Breast epithelium (tissue), 4 donors: ENCODE results near the gene FRMPD1. TPM values are rescaled to one million over a fixed set of nuclear protein-coding genes. Genes with fewer than 3 reads are reported as not detected.

Source experiments
- DNase-seq, 2 donors: peaks; one replicate each; pipeline ENCODE4 v3.0.0-alpha.2; 2019; ENCODE audit warnings: low spot score in 2 of 2
- H3K27ac ChIP-seq, 2 donors: fragments of 200-600 bp; sonication (generic) in 1 of 2; one replicate each; pipeline ENCODE4 v1.5.1; 2016 to 2019; ENCODE audit warnings: mild to moderate bottlenecking in 1 of 2
- H3K27me3 ChIP-seq, 2 donors: fragments of 200-600 bp; sonication (generic) in 1 of 2; one replicate each; pipeline versions ENCODE4 v1.5.1 to v1.6.0; 2017 to 2019; ENCODE audit warnings: control low read depth in 1 of 2, mild to moderate bottlenecking in 1 of 2
- H3K36me3 ChIP-seq: fragments of 200-600 bp; one replicate; pipeline ENCODE4 v1.5.1; 2019
- H3K4me1 ChIP-seq, 2 donors: fragments of 200-600 bp; sonication (generic); one replicate each; pipeline ENCODE4 v1.5.1; 2016 to 2019; ENCODE audit warnings: control low read depth in 1 of 2
- H3K4me3 ChIP-seq, 3 donors: fragments of 200-600 bp; sonication (generic); 1 replicate in 2 of 3; 2 replicates in 1 of 3; pipeline ENCODE4 v1.5.1; 2016 to 2019; ENCODE audit warnings: mild to moderate bottlenecking in 3 of 3, moderate library complexity in 2 of 3
- H3K9me3 ChIP-seq, 2 donors: fragments of 200-600 bp; sonication (generic) in 1 of 2; one replicate each; pipeline ENCODE4 v1.5.1; 2016 to 2019; ENCODE audit warnings: control low read depth in 1 of 2
- POLR2A ChIP-seq: fragments of 450-650 bp; IDR thresholded peaks from one replicate; pipeline ENCODE4 v1.6.1; 2016; ENCODE audit warnings: antibody characterized with exemption, mild to moderate bottlenecking, moderate library complexity
- POLR2AphosphoS5 ChIP-seq, 3 donors: sonication (generic); formaldehyde crosslinking; IDR thresholded peaks; one replicate each; pipeline ENCODE4 v1.6.1; 2017; ENCODE audit warnings: antibody characterized with exemption in 3 of 3
- intact Hi-C: fragments of 100-400 bp; cut with DNase I; formaldehyde crosslinking; loops from one replicate; pipeline ENCODE4 v1.15.1; 2023; ENCODE audit warnings: low total_unique reads
- total RNA-seq, 3 donors: library from RNA; depleted of rRNA; stranded (reverse); fragments of >200 nt; gene quantifications; one replicate each; pipeline ENCODE4 v1.1.0, GENCODE V29; 2016
- TF ChIP-seq, protein P1 (sequence below), 3 donors: fragments of 450-650 bp; IDR thresholded peaks; one replicate each; pipeline ENCODE4 v1.5.1; 2016 to 2017; ENCODE audit warnings: antibody characterized with exemption in 3 of 3, mild to moderate bottlenecking in 3 of 3, moderate library complexity in 3 of 3

The FRMPD1 gene
- total RNA-seq, 3 donors from 2014 or later, result 0.16 to 1.6 (median 0.59) TPM

DNA sequence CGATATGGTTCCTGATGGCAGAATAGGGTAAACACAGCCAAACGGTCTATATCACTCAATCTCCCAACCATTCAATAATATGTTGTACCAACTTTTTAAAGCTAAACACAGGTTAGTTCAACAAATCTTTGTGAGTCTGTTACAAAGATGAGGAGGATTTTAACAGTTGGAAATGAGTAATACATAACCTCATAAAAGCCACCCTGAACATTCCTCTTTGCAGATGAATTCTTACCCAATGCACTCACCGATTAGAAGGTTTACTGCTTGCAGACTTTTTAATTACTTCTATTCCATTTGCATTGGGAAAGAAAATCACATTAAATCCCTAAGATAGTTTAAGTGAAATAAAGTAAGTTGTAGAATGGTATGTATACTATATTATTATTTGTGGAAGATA lies 79.5 kb downstream of the FRMPD1 start:
- Histone ChIP-seq H3K4me1 (no peaks in the 10 kb centered on the region), H3K9me3 (no peaks in the 10 kb centered on the region), H3K4me3 (no peak overlapping the region), H3K36me3 (no peaks in the 10 kb centered on the region), H3K27me3 (peaks cover 0 to 6% of the 10 kb centered on the region in 2 donors), H3K27ac (no peak overlapping the region)
- DNase-seq, result no peak
- intact Hi-C loops, result loop anchor here (10.0 kb wide), 1 partner anchor 1895 kb away; no protein-coding TSS in a partner anchor
- TF ChIP-seq POLR2AphosphoS5 (IDR thresholded peaks at IDR 0.05) (no peak), POLR2A (no peak)
- TF ChIP-seq, protein P1, sequence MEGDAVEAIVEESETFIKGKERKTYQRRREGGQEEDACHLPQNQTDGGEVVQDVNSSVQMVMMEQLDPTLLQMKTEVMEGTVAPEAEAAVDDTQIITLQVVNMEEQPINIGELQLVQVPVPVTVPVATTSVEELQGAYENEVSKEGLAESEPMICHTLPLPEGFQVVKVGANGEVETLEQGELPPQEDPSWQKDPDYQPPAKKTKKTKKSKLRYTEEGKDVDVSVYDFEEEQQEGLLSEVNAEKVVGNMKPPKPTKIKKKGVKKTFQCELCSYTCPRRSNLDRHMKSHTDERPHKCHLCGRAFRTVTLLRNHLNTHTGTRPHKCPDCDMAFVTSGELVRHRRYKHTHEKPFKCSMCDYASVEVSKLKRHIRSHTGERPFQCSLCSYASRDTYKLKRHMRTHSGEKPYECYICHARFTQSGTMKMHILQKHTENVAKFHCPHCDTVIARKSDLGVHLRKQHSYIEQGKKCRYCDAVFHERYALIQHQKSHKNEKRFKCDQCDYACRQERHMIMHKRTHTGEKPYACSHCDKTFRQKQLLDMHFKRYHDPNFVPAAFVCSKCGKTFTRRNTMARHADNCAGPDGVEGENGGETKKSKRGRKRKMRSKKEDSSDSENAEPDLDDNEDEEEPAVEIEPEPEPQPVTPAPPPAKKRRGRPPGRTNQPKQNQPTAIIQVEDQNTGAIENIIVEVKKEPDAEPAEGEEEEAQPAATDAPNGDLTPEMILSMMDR (IDR thresholded peaks at IDR 0.05), result no peak

GRCh38 chr9:37730839-37731238 lies 80.1 kb downstream of the FRMPD1 start:
- Histone ChIP-seq H3K27ac (no peak overlapping the region), H3K4me3 (no peak overlapping the region), H3K9me3 (no peaks in the 10 kb centered on the region), H3K36me3 (no peaks in the 10 kb centered on the region), H3K4me1 (no peaks in the 10 kb centered on the region), H3K27me3 (peaks cover 0 to 6% of the 10 kb centered on the region in 2 donors)
- TF ChIP-seq POLR2A, result no peak
- TF ChIP-seq, protein P1 (IDR thresholded peaks at IDR 0.05), result no peak
- no peak for TF ChIP-seq POLR2AphosphoS5 (IDR thresholded peaks at IDR 0.05)
- DNase-seq, result no peak
- intact Hi-C loops, result loop anchor here (10.0 kb wide), 1 partner anchor 1896 kb away; no protein-coding TSS in a partner anchor

GRCh38 chr9:37732086-37732741 lies 81.5 kb downstream of the FRMPD1 start:
- DNase-seq, result no peak
- H3K4me1 ChIP-seq, result no peaks in the 10 kb centered on the region
- no peak overlapping the region for H3K27ac ChIP-seq
- TF ChIP-seq, protein P1 (IDR thresholded peaks at IDR 0.05), result no peak
- no peak for TF ChIP-seq POLR2A
- no peak for TF ChIP-seq POLR2AphosphoS5 (IDR thresholded peaks at IDR 0.05)
- H3K9me3 ChIP-seq, result no peaks in the 10 kb centered on the region
- peaks cover 0 to 6% of the 10 kb centered on the region in 2 donors for H3K27me3 ChIP-seq
- H3K36me3 ChIP-seq, result no peaks in the 10 kb centered on the region
- H3K4me3 ChIP-seq, result no peak overlapping the region
- intact Hi-C loops, result loop anchor here (10.0 kb wide), 1 partner anchor 1897 kb away; no protein-coding TSS in a partner anchor

- Histone ChIP-seq H3K4me3 (no peak overlapping the region), H3K27me3 (peaks cover 0 to 6% of the 10 kb centered on the region in 2 donors), H3K4me1 (no peaks in the 10 kb centered on the region), H3K27ac (no peak overlapping the region), H3K36me3 (no peaks in the 10 kb centered on the region), H3K9me3 (no peaks in the 10 kb centered on the region)
- no peak for DNase-seq
- no peak for TF ChIP-seq POLR2A
- intact Hi-C loops, result loop anchor here (10.0 kb wide), 1 partner anchor 1898 kb away; no protein-coding TSS in a partner anchor
These were observed 82.2 kb downstream of the FRMPD1 start for GRCh38 chr9:37732952-37733351.

GRCh38 chr9:37739222-37739621 lies 88.5 kb downstream of the FRMPD1 start:
- Histone ChIP-seq H3K4me1 (no peaks in the 10 kb centered on the region), H3K27me3 (no peaks in the 10 kb centered on the region)
- intact Hi-C loops, result loop anchor here (10.0 kb wide), 1 partner anchor 1904 kb away; no protein-coding TSS in a partner anchor

More at GRCh38 chr9:37739222-37739621, 88.5 kb downstream of the FRMPD1 start:
- no peak overlapping the region for H3K4me3 ChIP-seq
- H3K27ac ChIP-seq, result no peak overlapping the region
- no peaks in the 10 kb centered on the region for H3K9me3 ChIP-seq
- TF ChIP-seq POLR2A, result no peak
- TF ChIP-seq, protein P1 (IDR thresholded peaks at IDR 0.05), result no peak
- no peak for TF ChIP-seq POLR2AphosphoS5 (IDR thresholded peaks at IDR 0.05)
- no peaks in the 10 kb centered on the region for H3K36me3 ChIP-seq
- no peak for DNase-seq
